Adrenal gland (tissue), 12 donors: ENCODE data around the gene ZNF410. TPM values are rescaled to one million over a fixed set of nuclear protein-coding genes. Genes with fewer than 3 reads are reported as not detected.

Experiments
- DNase-seq, 7 donors: peaks; one replicate each; pipeline ENCODE4 v3.0.0-alpha.2; 2019 to 2020
- H3K27ac ChIP-seq, 5 donors: fragments of 200-600 bp; sonication (generic) in 4 of 5; 1 replicate in 3 of 5; 2 replicates in 2 of 5; pipeline versions ENCODE4 v1.5.1 to v1.8.0; 2016 to 2020; ENCODE audit warnings: mild to moderate bottlenecking in 1 of 5
- H3K27me3 ChIP-seq: fragments of 200-600 bp; 2 replicates; pipeline ENCODE4 v1.8.0; 2021
- H3K36me3 ChIP-seq, 2 donors: fragments of 200-600 bp; replicated peaks in 1 of 2; 1 replicate in 1 of 2; 2 replicates in 1 of 2; pipeline versions ENCODE4 v1.5.1 to v1.8.0; 2018 to 2022
- H3K4me1 ChIP-seq, 2 donors: fragments of 200-600 bp; replicated peaks in 1 of 2; 1 replicate in 1 of 2; 2 replicates in 1 of 2; pipeline versions ENCODE4 v1.5.1 to v1.8.0; 2018 to 2021
- H3K4me3 ChIP-seq, 4 donors: fragments of 200-600 bp; sonication (generic) in 3 of 4; one replicate each; pipeline ENCODE4 v1.5.1; 2016 to 2018
- H3K9me3 ChIP-seq, 3 donors: fragments of 200-600 bp; sonication (generic) in 1 of 3; replicated peaks in 1 of 3; 1 replicate in 2 of 3; 2 replicates in 1 of 3; pipeline versions ENCODE4 v1.5.1 to v1.8.0; 2016 to 2021
- CTCF ChIP-seq, 6 experiments: fragments of 450-650 bp in 4 of 6; fragments of 200-600 bp in 2 of 6; sonication (generic) in 1 of 6; IDR thresholded peaks; 1 replicate in 5 of 6; 2 replicates in 1 of 6; pipeline versions ENCODE4 v1.5.1 to v1.8.0; 2016 to 2021; ENCODE audit warnings: antibody characterized with exemption in 6 of 6, mild to moderate bottlenecking in 2 of 6, moderate library complexity in 1 of 6
- POLR2A ChIP-seq, 2 donors: fragments of 450-650 bp; IDR thresholded peaks; one replicate each; pipeline ENCODE4 v1.6.1; 2017; ENCODE audit warnings: antibody characterized with exemption in 2 of 2, mild to moderate bottlenecking in 2 of 2, moderate library complexity in 1 of 2
- WGBS, 4 donors: extraction: QIAGEN DNeasy Blood & Tissue Kit in 2 of 4; methylation state at CpG; one replicate each; pipeline versions ENCODE4 v1.1.5 to v1.1.7; 2013 to 2017; 5-methylcytosine and 5-hydroxymethylcytosine counted together
- intact Hi-C, 2 donors: fragments of 100-400 bp; cut with DNase I; formaldehyde crosslinking; loops; one replicate each; pipeline versions ENCODE4 v1.14.1 to v1.15.0; 2022 to 2023
- polyA plus RNA-seq, 3 donors: library from polyadenylated mRNA; stranded (reverse); fragments of 200-250 nt in 2 of 3; fragments of 350-450 nt in 1 of 3; fragmentation: Illumina TruSeq in 1 of 3; extraction: RNeasy Lipid Tissue Mini Kit (QIAGEN cat#74804) in 1 of 3; gene quantifications; one replicate each; pipeline ENCODE4 v1.2.3, GENCODE V29; 2013 to 2014
- total RNA-seq, 9 donors: library from RNA; depleted of rRNA in 4 of 9; stranded (reverse); fragments of >200 nt in 4 of 9; fragments of 120-200 nt in 1 of 9; fragmentation: NEBNext Ultra II Directional in 1 of 9; extraction: Animal tissue kit (Norgen Biotek cat#: 25700) in 1 of 9; gene quantifications; one replicate each; pipeline versions ENCODE4 v1.1.0 to v1.2.4, GENCODE V29; 2013 to 2023
- donor health status: healthy with polysubstance abuse.
- donor health status: Bipolar disorder and iron deficiency.
- donor health status: DM: yes; HTN: yes; CAD: no.
- donor health status: DM: no; HTN: no; CAD: no.
- donor health status: DM: no; HTN: no; CAD: no.
- donor health status: DM: yes; HTN: yes; CAD: no.

ZNF410 gene
- total and polyA plus RNA-seq, 12 donors, result 30.6 to 79.5 (median 56.8) TPM

GRCh38 chr14:73943083-73943482, 56.4 kb downstream of the ZNF410 start:
- no peak for TF ChIP-seq CTCF (IDR thresholded peaks at IDR 0.05)
- TF ChIP-seq POLR2A (IDR thresholded peaks at IDR 0.05), result no peak
- Histone ChIP-seq H3K4me3 (no peak overlapping the region), H3K4me1 (peaks cover 18 to 36% of the 10 kb centered on the region in 2 donors), H3K9me3 (no peaks in the 10 kb centered on the region), H3K36me3 (peaks cover 0 to 51% of the 10 kb centered on the region in 2 donors), H3K27me3 (no peaks in the 10 kb centered on the region), H3K27ac (peak overlapping the region in 3 of 5 donors; percentile 23 to 86 (median 85))
- peak; percentile 43 to 82 (median 73) for DNase-seq
- intact Hi-C loops, result no loop called here
- 12 to 22% (median 17%) methylated on average over 4 of the region's 4 CpGs for WGBS, 4 donors

- Histone ChIP-seq H3K4me3 (no peak overlapping the region), H3K36me3 (peaks cover 0 to 45% of the 10 kb centered on the region in 2 donors), H3K4me1 (peaks cover 22 to 46% of the 10 kb centered on the region in 2 donors), H3K27me3 (no peaks in the 10 kb centered on the region), H3K27ac (peak overlapping the region in 4 of 5 donors; percentile 30 to 86 (median 74)), H3K9me3 (no peaks in the 10 kb centered on the region)
- peak; percentile 50 to 92 (median 76) for DNase-seq
- intact Hi-C loops, result no loop called here
- TF ChIP-seq CTCF (IDR thresholded peaks at IDR 0.05), result no peak
- TF ChIP-seq POLR2A (IDR thresholded peaks at IDR 0.05), result peak in 1 of 2 donors; percentile 43
- 67 to 100% (median 82%) methylated on average over 1 to 17 of the region's 17 CpGs for WGBS, 4 donors
Observed at GRCh38 chr14:73944432-73945158, 57.9 kb downstream of the ZNF410 start.

DNA sequence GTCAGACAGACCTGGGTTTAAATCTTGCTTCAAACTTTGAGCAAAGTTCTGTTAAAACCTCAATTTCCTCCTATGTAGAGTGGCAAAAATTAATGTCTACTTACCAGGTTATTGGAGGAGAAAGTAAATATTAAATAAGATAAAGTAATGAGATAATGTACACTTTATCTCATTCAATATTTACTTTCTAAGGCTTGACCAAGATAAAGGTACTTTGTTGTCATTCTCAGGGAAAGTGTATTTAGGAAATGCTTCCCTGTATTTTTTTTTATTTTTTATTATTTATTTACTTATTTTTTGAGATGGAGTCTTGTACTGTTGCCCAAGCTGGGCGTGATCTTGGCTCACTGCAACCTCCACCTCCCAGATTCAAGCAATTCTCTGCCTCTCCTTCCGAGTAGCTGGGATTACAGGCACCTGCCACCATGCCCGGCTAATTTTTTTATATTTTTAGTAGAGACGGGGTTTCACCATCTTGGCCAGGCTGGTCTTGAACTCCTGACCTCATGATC, 58.6 kb downstream of the ZNF410 start:
- TF ChIP-seq POLR2A (IDR thresholded peaks at IDR 0.05) (no peak), CTCF (IDR thresholded peaks at IDR 0.05) (no peak)
- no peak overlapping the region for H3K4me3 ChIP-seq
- WGBS, 4 donors, result 63 to 79% (median 68%) methylated on average over 4 of the region's 4 CpGs
- peaks cover 0 to 39% of the 10 kb centered on the region in 2 donors for H3K36me3 ChIP-seq
- H3K9me3 ChIP-seq, result no peaks in the 10 kb centered on the region
- DNase-seq, result no peak
- H3K27ac ChIP-seq, result peak overlapping the region in 4 of 5 donors; percentile 30 to 86 (median 62)
- peaks cover 22 to 46% of the 10 kb centered on the region in 2 donors for H3K4me1 ChIP-seq
- no peaks in the 10 kb centered on the region for H3K27me3 ChIP-seq
- intact Hi-C loops, result no loop called here
